ENCODE measurements around the gene ATG7. TPM values are rescaled to one million over a fixed set of nuclear protein-coding genes. Genes with fewer than 3 reads are reported as not detected.

ATG7 gene
- total and polyA plus RNA-seq, 8 donors = 25.0 to 73.3 (median 29.6) TPM

GRCh38 chr3:11323813-11324212, 51.6 kb downstream of the ATG7 start:
- no peak overlapping the region for H3K4me3 ChIP-seq
- peak in 2 of 4 donors; percentile 3 to 13 for DNase-seq
- H3K27me3 ChIP-seq = no peaks in the 10 kb centered on the region
- TF ChIP-seq CTCF (IDR thresholded peaks at IDR 0.05) = no peak
- no peak for ATAC-seq
- intact Hi-C loops (cut with DNase I) = no loop called here
- H3K9me3 ChIP-seq = no peaks in the 10 kb centered on the region
- H3K36me3 ChIP-seq = peaks cover 0 to 96% of the 10 kb centered on the region in 2 donors
- H3K4me1 ChIP-seq = no peaks in the 10 kb centered on the region
- peak overlapping the region; percentile 16 to 21 for H3K27ac ChIP-seq

GRCh38 chr3:11327619-11328018, 55.4 kb downstream of the ATG7 start:
- Histone ChIP-seq H3K27ac (no peak overlapping the region), H3K9me3 (no peaks in the 10 kb centered on the region), H3K27me3 (no peaks in the 10 kb centered on the region), H3K36me3 (peaks cover 0 to 94% of the 10 kb centered on the region in 2 donors), H3K4me1 (no peaks in the 10 kb centered on the region), H3K4me3 (no peak overlapping the region)
- intact Hi-C loops (cut with DNase I) = no loop called here
- ATAC-seq (no peak), DNase-seq (no peak)
- TF ChIP-seq CTCF (IDR thresholded peaks at IDR 0.05) = no peak

GRCh38 chr3:11328196-11328945, 56.2 kb downstream of the ATG7 start:
- Histone ChIP-seq H3K27me3 (no peaks in the 10 kb centered on the region), H3K4me3 (no peak overlapping the region), H3K36me3 (peaks cover 0 to 94% of the 10 kb centered on the region in 2 donors), H3K4me1 (no peaks in the 10 kb centered on the region), H3K9me3 (no peaks in the 10 kb centered on the region), H3K27ac (no peak overlapping the region)
- intact Hi-C loops (cut with DNase I) = no loop called here
- DNase-seq (no peak), ATAC-seq (no peak)
- no peak for TF ChIP-seq CTCF (IDR thresholded peaks at IDR 0.05)

- ATAC-seq = no peak
- H3K9me3 ChIP-seq = no peaks in the 10 kb centered on the region
- no peak overlapping the region for H3K4me3 ChIP-seq
- H3K27ac ChIP-seq = no peak overlapping the region
- TF ChIP-seq CTCF (IDR thresholded peaks at IDR 0.05) = no peak
- peaks cover 0 to 88% of the 10 kb centered on the region in 2 donors for H3K36me3 ChIP-seq
- intact Hi-C loops (cut with DNase I) = loop anchor here in 1 of 2 donors (5.0 kb wide), 1 partner anchor 267 kb away; no protein-coding TSS in a partner anchor
- no peaks in the 10 kb centered on the region for H3K27me3 ChIP-seq
- no peak for DNase-seq
- no peaks in the 10 kb centered on the region for H3K4me1 ChIP-seq
Observed at GRCh38 chr3:11329777-11330176, 57.6 kb downstream of the ATG7 start.

GRCh38 chr3:11331101-11331500, 58.9 kb downstream of the ATG7 start:
- ATAC-seq = no peak
- no peaks in the 10 kb centered on the region for H3K4me1 ChIP-seq
- no peak for DNase-seq
- H3K36me3 ChIP-seq = peaks cover 0 to 85% of the 10 kb centered on the region in 2 donors
- H3K27me3 ChIP-seq = no peaks in the 10 kb centered on the region
- no peak overlapping the region for H3K4me3 ChIP-seq
- intact Hi-C loops (cut with DNase I) = loop anchor here in 1 of 2 donors (5.0 kb wide), 1 partner anchor 269 kb away; no protein-coding TSS in a partner anchor
- H3K27ac ChIP-seq = no peak overlapping the region
- no peak for TF ChIP-seq CTCF (IDR thresholded peaks at IDR 0.05)
- no peaks in the 10 kb centered on the region for H3K9me3 ChIP-seq
